Astrocyte (in vitro differentiated cells and primary cell): ENCODE measurements around the gene ZDHHC4.

Experiments
- CTCF ChIP-seq: IDR thresholded peaks from 2 replicates; pipeline ENCODE4 v1.5.1; 2011; ENCODE audit warnings: low read depth, mild to moderate bottlenecking, inconsistent platforms, low read length, moderate library complexity; ENCODE audit not compliant: insufficient read depth
- EZH2 ChIP-seq: IDR thresholded peaks from 2 replicates; pipeline ENCODE4 v1.6.1; 2012; ENCODE audit warnings: mild to moderate bottlenecking, low read length, inconsistent platforms; ENCODE audit not compliant: insufficient read depth

- TF ChIP-seq CTCF (no peak), EZH2 (no peak)
Observed at GRCh38 chr7:6631605-6632004, 54.4 kb downstream of the ZDHHC4 start.
